Osteoblast (primary cell): ENCODE measurements around the gene PDE4B. TPM values are rescaled to one million over a fixed set of nuclear protein-coding genes. Genes with fewer than 3 reads are reported as not detected.
"Not testable (repeated sequence)": the region's sequence is repeated elsewhere in the genome, so short reads cannot be mapped to it uniquely, and the experiment has no call there.

Source experiments
- DNase-seq: peaks from one replicate; pipeline ENCODE4 v3.0.0; 2011; ENCODE audit warnings: low spot score, mixed read lengths; ENCODE audit not compliant: insufficient read length; ENCODE audit errors: missing footprints
- H2AFZ ChIP-seq: 2 replicates; pipeline ENCODE4 v1.6.0; 2011; ENCODE audit warnings: mild to moderate bottlenecking, low read length
- H3K27ac ChIP-seq: 2 replicates; pipeline ENCODE4 v1.5.1; 2011; ENCODE audit warnings: mild to moderate bottlenecking, low read depth, low read length, moderate library complexity
- H3K27me3 ChIP-seq: 2 replicates; pipeline ENCODE4 v1.6.0; 2012; ENCODE audit warnings: mild to moderate bottlenecking, control low read depth, inconsistent platforms, low read length, moderate library complexity; ENCODE audit not compliant: insufficient read depth
- H3K36me3 ChIP-seq: 2 replicates; pipeline ENCODE4 v1.5.1; 2011; ENCODE audit warnings: mild to moderate bottlenecking, low read length, control low read depth, moderate library complexity; ENCODE audit not compliant: insufficient read depth
- H3K4me1 ChIP-seq: 2 replicates; pipeline ENCODE4 v1.5.1; 2011; ENCODE audit warnings: mild to moderate bottlenecking, low read length, control low read depth, moderate library complexity; ENCODE audit not compliant: insufficient read depth
- H3K4me2 ChIP-seq: 2 replicates; pipeline ENCODE4 v1.6.0; 2011; ENCODE audit warnings: mild to moderate bottlenecking, low read length; ENCODE audit not compliant: insufficient read depth
- H3K4me3 ChIP-seq: fragments of 200-600 bp; sonication (generic); 3 replicates; pipeline ENCODE4 v1.5.1; 2012; ENCODE audit warnings: mild to moderate bottlenecking, low read length, inconsistent platforms; ENCODE audit not compliant: insufficient read depth
- H3K79me2 ChIP-seq: 2 replicates; pipeline ENCODE4 v1.6.0; 2012; ENCODE audit warnings: mild to moderate bottlenecking, low read length, control low read depth, inconsistent platforms; ENCODE audit not compliant: insufficient read depth
- H3K9me3 ChIP-seq: 2 replicates; pipeline ENCODE4 v1.5.1; 2011; ENCODE audit warnings: low read depth, low read length, control low read depth
- H4K20me1 ChIP-seq: 2 replicates; pipeline ENCODE4 v1.6.0; 2012; ENCODE audit warnings: mild to moderate bottlenecking, low read length, control low read depth; ENCODE audit not compliant: insufficient read depth
- CTCF ChIP-seq: IDR thresholded peaks from 2 replicates; pipeline ENCODE4 v1.5.1; 2011; ENCODE audit warnings: mild to moderate bottlenecking, low read depth, low read length, moderate library complexity; ENCODE audit errors: extremely low read depth
- total RNA-seq: library from RNA; depleted of rRNA; stranded (reverse); fragments of >200 nt; gene quantifications from 2 replicates; pipeline ENCODE4 v1.2.3, GENCODE V29; 2012

Gene PDE4B
- total RNA-seq, 1 donor = 21.4 TPM

GRCh38 chr1:66085600-66085999 lies 292.9 kb downstream of the PDE4B start:
- Histone ChIP-seq H3K27me3 (no peaks in the 10 kb centered on the region), H3K27ac (no peak overlapping the region), H3K4me1 (no peaks in the 10 kb centered on the region), H4K20me1 (no peaks in the 10 kb centered on the region), H3K4me3 (no peak overlapping the region), H3K9me3 (no peaks in the 10 kb centered on the region), H3K79me2 (no peaks in the 10 kb centered on the region), H2AFZ (no peak overlapping the region), H3K4me2 (no peak overlapping the region), H3K36me3 (no peaks in the 10 kb centered on the region)
- no peak for DNase-seq
- no peak for TF ChIP-seq CTCF

DNA sequence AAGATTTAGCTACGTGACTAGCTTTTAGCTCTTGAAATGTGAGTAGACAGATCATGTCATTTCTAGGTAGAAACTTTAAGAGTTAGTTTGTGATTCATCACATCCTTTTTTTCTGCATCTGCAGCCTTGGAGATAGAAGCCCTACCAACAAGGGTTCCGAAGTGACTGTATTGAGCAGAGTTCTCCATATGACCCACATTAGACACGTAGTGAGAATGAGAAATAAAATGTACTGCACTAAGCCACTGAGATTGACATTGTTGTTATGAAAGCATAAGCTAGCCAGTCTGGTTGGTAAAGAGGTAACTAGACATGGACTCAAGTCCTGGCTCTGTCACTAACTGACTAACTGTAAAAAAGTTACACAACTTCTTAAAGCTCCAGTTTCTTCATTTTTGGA lies 296.1 kb downstream of the PDE4B start:
- Histone ChIP-seq H3K27me3 (no peaks in the 10 kb centered on the region), H3K79me2 (no peaks in the 10 kb centered on the region), H3K9me3 (no peaks in the 10 kb centered on the region), H3K4me2 (no peak overlapping the region), H3K36me3 (no peaks in the 10 kb centered on the region), H2AFZ (no peak overlapping the region), H3K4me3 (no peak overlapping the region), H3K4me1 (no peaks in the 10 kb centered on the region), H4K20me1 (no peaks in the 10 kb centered on the region), H3K27ac (no peak overlapping the region)
- TF ChIP-seq CTCF = no peak
- no peak for DNase-seq

GRCh38 chr1:66090859-66091457 lies 298.3 kb downstream of the PDE4B start:
- H3K4me3 ChIP-seq = no peak overlapping the region
- DNase-seq = no peak

DNA sequence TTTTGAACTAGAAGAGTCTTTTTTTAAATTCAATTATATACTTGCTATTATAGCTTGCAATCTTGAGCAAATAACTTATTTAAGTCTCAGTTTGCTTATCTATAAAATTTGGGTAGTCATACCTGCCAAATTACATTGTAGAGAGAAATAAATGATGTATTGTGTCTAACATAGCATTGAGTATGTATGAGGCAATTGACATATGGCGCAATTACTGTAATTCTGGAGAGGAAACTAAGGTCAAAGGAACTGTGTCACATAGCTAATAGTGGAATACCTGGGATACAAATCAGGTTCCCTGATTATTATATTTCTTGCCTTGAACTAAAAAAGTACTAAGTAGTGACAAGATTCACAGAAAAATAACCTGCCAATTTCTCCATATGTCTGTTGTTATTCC lies 302.5 kb downstream of the PDE4B start:
- no peak overlapping the region for H2AFZ ChIP-seq
- no peak overlapping the region for H3K4me2 ChIP-seq
- H3K4me1 ChIP-seq = no peaks in the 10 kb centered on the region
- TF ChIP-seq CTCF = no peak
- no peaks in the 10 kb centered on the region for H3K27me3 ChIP-seq
- no peaks in the 10 kb centered on the region for H4K20me1 ChIP-seq
- no peak for DNase-seq
- no peaks in the 10 kb centered on the region for H3K79me2 ChIP-seq
- no peak overlapping the region for H3K4me3 ChIP-seq
- H3K9me3 ChIP-seq = no peaks in the 10 kb centered on the region
- no peak overlapping the region for H3K27ac ChIP-seq
- H3K36me3 ChIP-seq = no peaks in the 10 kb centered on the region

More at GRCh38 chr1:66090859-66091457, 298.3 kb downstream of the PDE4B start:
- TF ChIP-seq CTCF = no peak
- H4K20me1 ChIP-seq = no peaks in the 10 kb centered on the region
- H3K79me2 ChIP-seq = no peaks in the 10 kb centered on the region
- H3K9me3 ChIP-seq = no peaks in the 10 kb centered on the region
- H3K27ac ChIP-seq = no peak overlapping the region
- no peaks in the 10 kb centered on the region for H3K36me3 ChIP-seq
- no peaks in the 10 kb centered on the region for H3K27me3 ChIP-seq
- H2AFZ ChIP-seq = no peak overlapping the region
- H3K4me2 ChIP-seq = no peak overlapping the region
- no peaks in the 10 kb centered on the region for H3K4me1 ChIP-seq

DNA sequence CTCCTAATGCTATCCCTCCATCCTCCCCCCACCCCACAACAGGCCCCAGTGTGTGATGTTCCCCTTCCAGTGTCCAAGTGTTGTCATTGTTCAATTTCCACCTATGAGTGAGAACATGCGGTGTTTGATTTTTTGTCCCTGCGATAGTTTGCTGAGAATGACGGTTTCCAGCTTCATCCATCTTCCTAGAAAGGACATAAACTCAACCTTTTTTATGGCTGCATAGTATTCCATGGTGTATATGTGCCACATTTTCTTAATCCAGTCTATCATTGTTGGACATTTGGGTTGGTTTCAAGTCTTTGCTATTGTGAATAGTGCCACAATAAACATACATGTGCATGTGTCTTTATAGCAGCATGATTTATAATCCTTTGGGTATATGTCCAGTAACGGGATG lies 308.3 kb downstream of the PDE4B start:
- H3K4me3 ChIP-seq, H3K4me1 ChIP-seq, H3K79me2 ChIP-seq, H2AFZ ChIP-seq, H3K4me2 ChIP-seq, H3K36me3 ChIP-seq, H3K27me3 ChIP-seq, H4K20me1 ChIP-seq, H3K27ac ChIP-seq, H3K9me3 ChIP-seq, DNase-seq: not testable (repeated sequence)

GRCh38 chr1:66104076-66104475 lies 311.4 kb downstream of the PDE4B start:
- H4K20me1 ChIP-seq, H3K4me2 ChIP-seq, H2AFZ ChIP-seq, H3K36me3 ChIP-seq, H3K27ac ChIP-seq, H3K9me3 ChIP-seq, H3K4me1 ChIP-seq, H3K79me2 ChIP-seq, H3K27me3 ChIP-seq, H3K4me3 ChIP-seq, DNase-seq: not testable (repeated sequence)
